ENCODE data around the gene SPR.

SPR gene

DNA sequence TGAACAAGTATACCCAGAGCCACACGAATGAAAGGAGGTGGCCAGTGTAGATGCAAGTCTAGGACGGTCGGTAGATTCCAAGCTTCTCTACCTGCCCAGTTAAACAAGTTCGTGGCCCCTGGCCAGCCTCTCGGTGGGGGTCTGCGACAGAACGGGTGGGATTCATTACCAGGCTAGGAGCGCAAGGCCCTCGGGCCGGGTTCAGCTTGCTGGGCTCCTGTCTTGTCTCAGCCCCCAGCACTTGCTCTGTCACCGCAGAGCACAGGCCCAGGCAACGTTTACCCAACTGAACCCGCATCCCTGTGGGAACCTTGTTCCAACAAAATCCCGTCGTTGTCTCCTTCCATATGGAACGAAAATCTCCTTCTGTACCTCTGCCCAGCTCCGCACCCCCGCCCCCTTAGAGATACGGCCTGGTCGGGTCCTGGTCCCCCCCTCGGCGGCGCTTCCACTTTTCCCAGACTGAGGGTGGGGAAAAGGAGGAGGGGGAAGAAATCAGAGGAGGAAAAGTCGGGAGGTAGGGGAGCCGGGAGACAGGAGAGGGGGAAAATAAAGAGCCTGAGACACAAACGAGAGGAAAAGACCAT, 28.2 kb downstream of the SPR start:
- no peak for DNase-seq (ENCODE audit: low read depth)

DNA sequence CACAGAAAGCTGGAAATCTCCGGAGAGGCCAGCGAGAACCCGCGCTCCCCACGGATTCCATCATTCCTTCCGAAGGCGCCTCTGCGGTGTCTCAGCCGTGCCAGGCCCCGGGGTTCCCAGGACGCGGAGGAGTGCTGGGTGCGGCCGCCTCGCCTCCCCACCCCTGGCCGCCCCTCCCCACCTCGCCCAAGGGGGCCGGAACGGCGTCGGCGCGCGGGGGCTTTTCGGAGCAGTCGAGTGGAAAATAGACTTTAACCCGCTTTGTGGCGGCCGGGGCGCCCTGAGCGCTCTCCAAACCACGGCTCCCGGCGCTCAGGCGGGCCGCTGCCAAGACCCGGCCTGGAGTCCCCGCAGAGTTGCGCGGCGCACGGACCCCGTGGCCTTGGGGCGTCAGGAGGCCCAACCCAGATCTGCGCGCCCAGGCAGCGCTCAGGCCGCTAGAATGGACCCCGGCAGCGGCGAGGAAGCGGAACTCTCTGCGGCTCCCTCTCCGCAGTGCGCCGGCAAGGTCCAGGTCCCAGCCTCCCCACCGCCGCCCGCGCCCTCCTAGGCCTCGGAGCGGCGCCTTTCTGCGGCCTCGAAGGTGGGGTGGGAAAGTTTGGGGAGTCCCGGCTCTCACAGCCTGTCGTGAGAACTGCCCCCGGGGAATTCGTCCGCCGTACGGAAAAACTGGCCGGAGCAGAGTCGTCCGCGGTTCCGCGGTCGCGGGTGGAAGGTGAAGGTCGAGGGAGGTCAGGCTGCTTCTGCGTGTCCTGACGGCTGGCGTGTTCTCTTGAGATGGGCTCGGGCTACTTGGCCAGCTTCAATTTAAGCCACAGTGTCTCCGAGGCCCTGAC, 28.9 kb downstream of the SPR start:
- DNase-seq (ENCODE audit: low read depth), result no peak

DNA sequence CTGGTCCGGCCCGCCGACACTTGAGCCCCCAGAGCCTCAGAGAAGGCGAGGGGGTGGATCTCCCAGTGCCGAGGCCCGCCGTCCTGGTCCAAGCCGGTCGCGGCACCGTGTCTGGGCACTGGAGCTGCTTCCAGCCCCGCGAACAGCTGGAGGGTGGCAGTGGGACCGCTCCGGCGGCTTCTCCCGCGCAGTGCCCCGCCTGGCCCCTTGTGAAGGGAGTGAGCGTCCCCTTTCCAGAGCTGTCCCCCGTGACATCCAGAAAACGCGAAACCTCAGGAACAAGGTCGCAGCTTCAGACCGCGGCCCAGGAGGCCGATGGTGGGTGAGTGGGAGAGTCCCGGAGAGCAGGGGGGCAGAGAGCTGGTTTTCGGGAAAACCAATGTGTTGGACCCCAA, 29.5 kb downstream of the SPR start:
- DNase-seq (ENCODE audit: low read depth), result no peak

DNA sequence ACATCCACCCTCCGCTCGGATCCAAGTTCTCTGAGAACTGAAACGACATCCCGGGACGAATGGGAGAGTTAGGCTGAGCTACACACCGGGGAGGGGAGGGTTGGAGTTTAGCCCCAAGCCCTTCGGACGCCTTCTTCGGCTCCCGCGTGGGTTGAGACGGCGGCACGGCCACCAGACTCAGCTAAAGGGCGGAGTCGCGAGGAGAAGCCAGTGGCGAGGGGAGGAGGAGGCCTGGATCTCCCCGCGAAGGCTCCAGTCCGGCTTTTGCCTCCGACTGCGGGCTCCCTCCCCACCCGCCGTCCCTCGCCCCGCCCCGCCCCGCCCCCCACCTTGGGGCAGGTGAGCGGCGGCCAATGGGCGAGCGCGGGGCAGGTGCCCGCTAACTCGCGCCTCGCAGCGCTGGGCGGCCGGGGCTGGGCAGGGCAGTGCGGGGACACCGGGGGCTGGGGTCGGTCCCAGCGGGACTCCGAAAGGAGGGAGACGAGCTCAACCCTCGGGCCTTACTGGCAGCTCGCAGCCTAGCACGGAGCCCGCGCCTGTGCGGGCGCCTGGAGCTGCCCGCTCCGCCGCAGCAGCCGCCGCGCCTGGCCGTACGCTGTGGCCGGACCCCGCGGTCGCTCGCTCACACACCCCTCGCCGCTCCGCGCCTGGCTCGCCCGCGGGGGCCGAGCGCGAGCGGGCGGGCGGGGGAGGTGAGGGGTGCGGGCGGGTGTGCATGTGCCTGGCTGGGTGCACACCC, 30.1 kb downstream of the SPR start, which contains the start of gene EMX1:
TSS of gene EMX1 (plus strand) at position 382 of the 739 bp plus-strand sequence. CDS start at position 716, 334 bp downstream.
- no peak for DNase-seq (ENCODE audit: low read depth)

DNA sequence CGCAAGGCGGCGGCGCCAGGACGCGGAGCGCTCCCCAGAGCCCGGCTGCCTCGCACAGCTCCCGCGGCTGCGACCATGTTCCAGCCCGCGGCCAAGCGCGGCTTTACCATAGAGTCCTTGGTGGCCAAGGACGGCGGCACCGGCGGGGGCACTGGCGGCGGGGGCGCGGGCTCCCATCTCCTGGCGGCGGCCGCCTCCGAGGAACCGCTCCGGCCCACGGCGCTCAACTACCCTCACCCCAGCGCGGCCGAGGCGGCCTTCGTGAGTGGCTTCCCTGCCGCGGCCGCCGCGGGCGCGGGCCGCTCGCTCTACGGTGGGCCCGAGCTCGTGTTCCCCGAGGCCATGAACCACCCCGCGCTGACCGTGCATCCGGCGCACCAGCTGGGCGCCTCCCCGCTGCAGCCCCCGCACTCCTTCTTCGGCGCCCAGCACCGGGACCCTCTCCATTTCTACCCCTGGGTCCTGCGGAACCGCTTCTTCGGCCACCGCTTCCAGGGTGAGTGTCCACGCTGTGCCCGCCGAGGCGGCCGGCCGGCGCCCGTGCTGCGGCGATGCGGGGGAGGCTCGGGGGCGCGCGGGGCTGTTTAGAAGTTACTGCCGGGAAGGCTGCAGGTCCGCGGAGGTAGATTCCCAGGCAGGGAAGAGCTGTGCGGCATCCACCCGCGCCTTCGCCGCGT, 30.8 kb downstream of the SPR start:
- DNase-seq (ENCODE audit: low read depth), result no peak

DNA sequence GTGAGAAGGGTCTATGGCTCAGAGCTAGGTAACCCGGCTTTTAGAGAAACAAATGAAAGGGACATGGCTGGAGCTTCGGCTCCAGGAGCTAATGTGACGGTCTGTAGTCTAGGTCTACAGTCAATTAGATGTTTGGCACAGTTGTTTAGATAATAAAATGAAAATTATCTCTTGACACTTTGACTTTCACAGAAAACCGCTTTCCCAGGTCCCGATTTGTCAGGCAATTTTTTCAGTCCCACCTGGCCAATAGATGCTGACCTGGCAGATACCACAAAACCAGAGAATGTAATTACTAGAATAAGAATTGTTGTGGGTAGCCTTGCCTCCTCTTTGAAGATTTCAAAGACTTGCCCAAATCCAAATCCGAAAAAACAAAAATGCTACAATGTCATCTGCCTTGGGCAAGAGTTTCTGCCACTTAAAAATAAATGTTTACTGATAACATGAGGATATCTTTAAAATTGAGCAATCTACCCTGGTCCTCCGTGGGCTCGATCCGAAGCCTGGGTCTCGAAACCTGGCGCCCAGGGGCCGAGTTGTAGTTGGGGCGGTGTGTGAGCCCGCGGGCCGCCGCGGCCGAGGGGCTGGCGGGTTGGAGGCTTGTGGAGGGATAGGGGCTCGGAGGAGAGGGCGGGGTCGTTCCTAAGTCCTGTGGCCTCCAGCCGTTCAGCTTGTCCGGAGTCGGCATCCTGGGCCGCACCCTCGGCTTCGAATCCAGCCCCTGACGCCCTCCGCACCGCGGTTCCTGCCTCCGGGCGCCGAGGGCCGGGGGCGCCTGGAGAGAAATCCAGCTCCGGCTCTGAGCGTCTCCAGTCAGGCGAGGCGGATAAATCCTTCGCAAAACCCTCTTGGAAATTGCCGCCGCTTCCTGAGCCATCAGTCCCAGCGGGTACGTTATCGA, 32.5 kb downstream of the SPR start:
- DNase-seq (ENCODE audit: low read depth), result no peak

DNA sequence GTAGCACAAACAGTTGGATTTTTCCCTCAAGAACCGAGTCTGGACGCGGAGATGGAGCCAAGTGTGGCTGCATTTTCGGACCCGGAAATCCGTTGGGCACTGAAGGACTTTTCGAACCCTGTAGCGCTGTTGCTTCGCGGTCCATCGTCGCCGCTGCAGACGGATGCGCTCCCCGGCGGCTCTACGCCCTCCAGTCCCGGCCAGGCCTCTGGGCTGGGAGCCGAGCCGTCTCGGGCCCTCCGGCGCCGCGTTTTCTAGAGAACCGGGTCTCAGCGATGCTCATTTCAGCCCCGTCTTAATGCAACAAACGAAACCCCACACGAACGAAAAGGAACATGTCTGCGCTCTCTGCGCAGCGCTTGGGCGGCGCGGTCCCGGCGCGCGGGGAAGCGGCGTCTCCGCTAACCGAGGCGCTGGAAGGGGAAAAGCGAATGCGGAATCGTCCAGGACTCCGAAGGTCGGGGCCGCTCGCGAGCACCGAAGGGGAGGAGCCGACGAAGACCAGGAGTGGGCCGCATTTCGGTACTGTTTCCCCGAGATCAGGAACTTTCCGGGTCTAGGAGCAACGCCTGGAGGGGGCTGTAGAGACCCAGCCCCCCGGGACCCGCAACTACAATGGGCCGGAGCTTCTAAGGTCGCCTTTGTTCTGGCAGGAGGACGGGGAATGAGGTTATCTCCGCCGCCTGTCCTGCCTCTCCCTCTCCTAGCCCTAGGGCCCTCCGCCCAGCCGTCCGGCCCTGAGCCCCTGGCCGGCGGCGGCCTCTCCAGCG, 33.3 kb downstream of the SPR start:
- no peak for DNase-seq (ENCODE audit: low read depth)

DNA sequence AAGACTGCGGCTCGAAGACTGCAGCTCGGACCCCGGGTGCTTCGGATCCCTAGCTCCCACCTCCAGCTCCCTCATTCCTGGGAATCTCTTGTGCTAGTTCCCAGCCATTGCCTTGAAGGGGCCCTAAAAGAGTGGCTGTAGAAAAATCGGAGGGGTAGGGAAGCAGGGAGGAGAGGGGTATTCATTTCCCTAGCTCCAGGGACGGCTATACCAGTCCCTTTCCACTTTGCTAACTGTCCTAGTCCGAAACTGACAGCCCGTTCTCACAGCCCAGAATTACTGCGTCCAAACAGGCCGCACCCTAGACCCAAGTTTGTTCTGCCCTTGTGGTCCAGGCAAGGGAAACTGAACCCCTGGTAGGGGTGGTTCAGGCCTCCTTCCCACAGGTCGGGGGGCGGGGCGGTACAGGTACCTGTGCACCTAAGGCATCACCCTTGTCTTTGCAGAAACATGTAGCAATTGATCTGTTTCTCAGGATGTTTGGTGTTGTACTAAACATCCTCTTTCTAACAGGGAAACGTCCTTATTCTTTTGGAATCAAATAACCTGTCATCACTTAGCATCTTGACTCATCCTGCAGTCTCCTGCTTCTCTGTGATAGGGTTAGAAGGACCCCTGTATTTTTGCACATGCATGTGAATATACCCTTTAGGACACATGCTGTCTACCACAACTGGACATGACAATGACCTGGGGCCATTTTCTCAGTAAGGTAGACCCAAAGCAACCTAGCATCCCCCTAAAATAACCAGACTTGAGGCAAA, 34.1 kb downstream of the SPR start:
- DNase-seq (ENCODE audit: low read depth), result no peak

DNA sequence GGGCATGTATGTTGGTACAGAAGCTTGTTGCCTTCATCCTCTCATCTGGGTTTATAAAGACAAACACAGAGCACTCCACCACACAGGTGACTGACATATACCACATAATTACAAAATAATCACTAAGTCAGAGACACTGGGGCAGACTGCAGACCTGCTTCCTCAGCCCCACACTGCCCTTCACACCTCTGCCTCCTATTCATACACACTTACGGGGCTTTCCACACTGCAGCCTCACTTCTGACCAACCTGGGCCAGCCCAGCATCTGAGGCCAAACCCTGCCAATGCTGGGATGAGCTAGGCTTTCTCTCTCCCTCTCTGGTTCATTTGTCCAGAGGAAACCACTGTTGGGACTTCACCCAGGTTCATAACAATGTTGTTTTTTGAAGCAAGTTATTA, 34.6 kb downstream of the SPR start:
- no peak for DNase-seq (ENCODE audit: low read depth)

DNA sequence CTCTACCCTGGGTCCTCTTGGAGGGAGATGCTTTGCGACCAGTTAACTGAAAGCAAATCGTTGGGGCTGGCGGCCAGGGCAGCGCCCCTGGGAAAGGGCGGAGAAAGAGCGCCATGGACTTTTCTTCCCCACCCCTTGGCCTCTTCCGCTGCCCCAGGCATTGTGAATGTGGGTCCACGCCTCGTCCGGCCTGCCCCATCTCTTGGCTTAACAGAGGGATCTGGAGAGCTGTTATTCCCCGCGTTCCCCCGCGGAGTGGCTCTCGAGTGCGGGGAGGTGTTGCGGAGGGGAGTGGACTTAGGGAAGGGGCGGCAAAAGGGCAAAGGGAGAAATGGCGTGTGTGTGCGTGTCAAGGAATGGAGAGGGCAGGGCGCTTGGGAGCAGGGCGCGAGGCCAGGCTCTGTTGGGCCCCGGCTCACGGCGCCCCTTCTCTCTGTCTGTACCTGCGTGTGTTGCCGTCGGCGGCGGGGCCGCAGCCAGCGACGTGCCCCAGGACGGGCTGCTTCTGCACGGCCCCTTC, 36.7 kb downstream of the SPR start:
- no peak for DNase-seq (ENCODE audit: low read depth)

DNA sequence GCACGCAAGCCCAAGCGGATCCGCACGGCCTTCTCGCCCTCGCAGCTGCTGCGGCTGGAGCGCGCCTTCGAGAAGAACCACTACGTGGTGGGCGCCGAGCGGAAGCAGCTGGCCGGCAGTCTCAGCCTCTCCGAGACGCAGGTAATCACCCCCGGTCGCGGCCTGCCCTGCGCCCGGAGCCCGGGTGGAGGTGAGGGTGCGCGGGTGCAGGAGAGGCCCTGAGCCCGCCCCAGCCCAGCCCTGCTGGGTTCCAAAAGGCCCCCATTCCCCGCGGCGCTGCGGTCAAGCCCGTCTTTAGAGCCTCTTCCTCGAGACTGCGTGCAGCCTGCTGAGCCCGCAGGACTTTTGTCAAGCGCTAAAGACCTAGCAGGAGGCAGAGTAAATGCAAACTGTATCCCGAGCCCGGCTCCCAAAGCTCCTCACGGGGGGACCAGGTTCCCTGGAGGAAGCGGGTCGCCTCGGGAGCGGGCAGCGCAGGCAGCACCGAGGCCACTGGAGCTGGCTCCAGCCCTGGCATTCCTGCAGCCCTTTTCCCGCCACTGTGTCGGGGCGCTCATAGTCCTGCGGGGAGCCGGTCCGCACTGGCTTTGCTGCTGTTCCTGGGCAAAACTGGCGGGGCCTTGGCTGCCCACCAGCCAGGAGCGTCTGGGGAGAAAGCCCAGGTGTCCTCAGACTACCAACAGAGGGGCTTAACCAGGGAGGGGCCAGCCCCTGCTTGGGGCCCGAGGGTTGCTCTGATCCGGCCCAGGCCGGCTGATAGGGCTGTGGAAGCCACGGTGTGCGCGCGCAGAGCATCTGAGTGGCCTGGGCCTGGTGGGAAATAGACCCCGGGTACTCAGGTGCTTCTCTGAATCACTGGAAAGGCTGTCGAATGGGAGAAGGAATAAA, 37.4 kb downstream of the SPR start:
- no peak for DNase-seq (ENCODE audit: low read depth)

DNA sequence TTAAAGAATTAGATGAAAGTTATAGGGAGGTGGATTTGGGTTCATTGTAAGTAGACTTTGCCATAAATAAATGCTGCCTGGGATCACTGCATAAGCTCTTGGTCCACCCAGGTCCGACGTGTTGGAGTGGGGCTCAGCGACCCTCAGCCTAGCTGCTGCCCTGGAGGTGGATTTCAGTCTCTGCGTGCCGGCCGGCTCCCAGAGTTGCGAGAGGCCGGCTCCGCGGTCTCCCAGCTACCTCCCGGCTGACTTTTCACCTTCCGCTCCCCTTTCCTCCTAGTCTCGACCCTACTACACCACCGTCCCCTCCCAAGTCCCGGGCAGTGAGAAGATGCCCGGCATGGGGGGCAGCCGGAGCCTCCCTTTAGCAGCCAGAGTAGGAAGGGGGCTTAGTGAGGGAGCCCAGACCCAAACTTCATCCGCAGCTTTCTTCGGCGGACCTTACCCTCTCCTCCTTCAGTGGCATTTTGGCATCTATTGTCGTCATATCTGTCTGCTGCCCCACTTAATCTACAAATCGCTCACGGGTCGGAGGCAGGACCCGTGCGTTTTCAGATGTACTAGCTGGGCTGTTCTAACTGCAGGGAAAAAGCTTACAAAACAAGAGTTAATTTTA, 38.2 kb downstream of the SPR start:
- DNase-seq (ENCODE audit: low read depth), result no peak

DNA sequence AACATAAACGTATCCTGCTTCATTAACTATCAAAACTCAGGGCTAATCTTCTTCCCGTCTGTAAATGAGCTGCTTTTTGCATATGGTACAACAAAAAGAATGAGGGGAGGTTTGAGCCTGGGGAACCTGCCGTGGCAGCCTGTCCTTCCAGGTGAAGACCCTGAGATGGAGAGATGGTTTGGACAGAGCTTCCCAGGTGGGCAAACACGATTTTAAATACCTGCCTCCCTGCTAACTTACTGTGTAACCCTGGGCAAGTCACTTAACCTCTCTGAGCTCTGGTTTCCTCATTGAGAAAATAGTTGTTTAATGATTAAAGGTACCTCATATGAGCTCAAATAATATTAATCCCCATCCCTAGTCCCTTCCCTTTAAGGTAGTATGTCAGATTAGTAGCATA, 39.2 kb downstream of the SPR start:
- no peak for DNase-seq (ENCODE audit: low read depth)

DNA sequence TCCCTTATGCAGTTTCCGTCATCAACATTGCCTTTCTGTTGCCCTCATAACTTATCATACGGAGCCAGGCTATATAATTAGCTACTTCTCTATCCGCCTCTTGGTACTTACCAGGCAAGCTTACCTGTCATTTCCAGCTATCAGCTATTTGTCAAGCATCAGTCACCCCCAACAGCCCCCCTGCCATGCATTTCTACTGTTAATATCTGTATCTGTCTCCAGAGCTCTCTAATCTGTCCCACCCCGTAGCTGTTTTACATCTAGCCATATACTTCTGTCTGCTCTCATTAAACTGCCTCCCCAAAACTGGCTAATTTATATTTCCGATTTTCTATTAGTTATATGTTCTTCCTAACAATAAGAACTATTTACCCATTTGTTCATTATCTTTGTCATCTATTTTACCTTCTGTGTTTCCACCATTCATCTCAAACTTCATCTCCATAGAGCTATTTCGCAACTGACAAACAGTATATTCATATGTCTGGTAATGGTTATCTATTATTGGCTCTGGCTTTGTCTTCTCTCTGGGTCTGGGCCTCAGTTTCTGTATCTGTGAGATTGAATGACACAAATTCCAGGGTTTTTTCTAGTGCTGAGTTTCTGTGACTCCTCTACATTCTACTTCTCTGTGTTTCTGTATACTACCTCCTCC, 39.7 kb downstream of the SPR start:
- DNase-seq (ENCODE audit: low read depth), result no peak

DNA sequence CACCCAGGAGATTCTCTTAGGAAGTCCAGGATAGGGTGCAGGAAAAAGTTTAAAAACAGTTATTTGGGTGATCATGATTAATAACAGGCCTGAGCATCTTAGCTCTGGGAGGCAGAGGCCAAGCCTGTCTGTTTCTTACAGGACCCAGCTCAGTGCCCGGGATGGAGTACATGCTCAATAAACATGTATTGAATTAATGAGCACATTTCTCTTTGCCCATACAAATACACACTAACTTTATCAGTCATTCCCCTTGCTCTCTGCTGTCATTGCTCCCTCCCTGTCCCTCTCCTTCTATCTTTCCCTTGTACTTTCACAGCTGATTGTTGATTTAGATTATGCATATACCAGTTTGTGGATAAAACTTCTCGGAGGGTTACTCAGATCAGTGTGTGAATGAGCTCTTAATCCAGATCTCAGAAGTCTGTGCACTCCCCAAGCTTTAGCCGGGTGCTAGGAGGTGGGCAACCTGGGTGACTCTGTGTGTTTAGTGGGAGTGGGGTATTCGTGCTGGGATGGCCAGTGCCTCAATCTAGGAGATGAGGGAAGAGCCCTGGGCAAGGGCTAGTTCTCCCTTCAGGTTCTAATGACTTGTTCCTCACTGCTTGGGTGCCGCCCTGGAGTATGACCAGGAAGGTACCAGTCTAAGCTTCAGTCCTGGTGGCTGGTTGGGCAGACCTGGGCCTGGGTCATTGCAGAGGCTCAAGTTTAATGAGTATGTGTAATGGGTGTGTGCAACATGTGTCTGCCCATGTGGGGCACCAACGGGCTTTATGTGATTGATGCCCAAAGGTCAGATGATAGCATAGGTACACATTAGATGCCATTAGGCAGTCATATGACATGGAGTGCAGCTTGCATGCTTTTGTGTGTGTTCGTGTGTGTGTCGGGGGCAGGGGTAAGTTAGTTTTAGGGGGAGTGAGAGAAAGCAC, 40.7 kb downstream of the SPR start:
- no peak for DNase-seq (ENCODE audit: low read depth)

DNA sequence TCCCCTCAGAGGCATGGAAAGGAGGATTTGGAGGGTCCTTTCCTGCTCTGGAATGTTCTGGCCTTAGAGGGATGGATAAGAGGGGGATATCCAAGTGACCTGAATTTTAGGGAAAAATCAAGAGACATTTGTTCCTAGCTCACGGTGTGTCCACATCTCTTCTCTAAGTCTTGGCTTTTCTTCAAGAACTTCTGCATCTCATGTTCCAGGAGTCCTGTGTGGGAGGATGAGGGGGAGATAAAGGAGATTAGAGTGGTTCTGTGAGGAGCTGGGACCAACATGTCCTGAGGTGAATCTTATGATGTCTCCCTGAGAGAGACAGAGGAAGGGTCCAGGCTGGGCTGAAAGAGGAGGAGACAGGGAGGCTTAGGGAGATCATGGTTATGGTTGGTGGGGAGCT, 41.8 kb downstream of the SPR start:
- DNase-seq (ENCODE audit: low read depth), result no peak
